Breast epithelium (tissue), 3 donors: ENCODE results near the gene KCNH3.

Experiments
- POLR2A ChIP-seq: fragments of 450-650 bp; IDR thresholded peaks from one replicate; pipeline ENCODE4 v1.6.1; 2016; ENCODE audit warnings: antibody characterized with exemption, mild to moderate bottlenecking, moderate library complexity
- POLR2AphosphoS5 ChIP-seq, 3 donors: sonication (generic); formaldehyde crosslinking; IDR thresholded peaks; one replicate each; pipeline ENCODE4 v1.6.1; 2017; ENCODE audit warnings: antibody characterized with exemption in 3 of 3
- TF ChIP-seq, protein P1 (sequence below), 3 donors: fragments of 450-650 bp; IDR thresholded peaks; one replicate each; pipeline ENCODE4 v1.5.1; 2016 to 2017; ENCODE audit warnings: antibody characterized with exemption in 3 of 3, mild to moderate bottlenecking in 3 of 3, moderate library complexity in 3 of 3

DNA sequence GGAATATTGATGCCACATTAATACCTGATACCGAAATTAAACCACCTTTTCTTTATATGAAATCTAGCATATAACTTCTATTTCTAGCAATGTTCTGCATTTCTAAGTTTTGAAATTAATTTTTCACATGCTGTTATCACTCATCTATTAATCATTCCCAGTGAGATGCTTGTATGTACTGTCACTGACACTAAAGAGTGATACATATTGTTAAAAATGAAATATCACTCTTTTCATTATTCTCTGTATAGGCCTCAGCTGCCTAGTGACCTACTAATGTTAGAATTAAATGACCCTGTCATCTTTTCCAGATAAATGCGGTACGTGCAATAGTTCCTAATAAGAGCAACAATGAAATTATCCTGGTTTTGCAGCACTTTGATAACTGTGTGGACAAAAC is 49.7 kb upstream of the KCNH3 start:
- TF ChIP-seq, protein P1, sequence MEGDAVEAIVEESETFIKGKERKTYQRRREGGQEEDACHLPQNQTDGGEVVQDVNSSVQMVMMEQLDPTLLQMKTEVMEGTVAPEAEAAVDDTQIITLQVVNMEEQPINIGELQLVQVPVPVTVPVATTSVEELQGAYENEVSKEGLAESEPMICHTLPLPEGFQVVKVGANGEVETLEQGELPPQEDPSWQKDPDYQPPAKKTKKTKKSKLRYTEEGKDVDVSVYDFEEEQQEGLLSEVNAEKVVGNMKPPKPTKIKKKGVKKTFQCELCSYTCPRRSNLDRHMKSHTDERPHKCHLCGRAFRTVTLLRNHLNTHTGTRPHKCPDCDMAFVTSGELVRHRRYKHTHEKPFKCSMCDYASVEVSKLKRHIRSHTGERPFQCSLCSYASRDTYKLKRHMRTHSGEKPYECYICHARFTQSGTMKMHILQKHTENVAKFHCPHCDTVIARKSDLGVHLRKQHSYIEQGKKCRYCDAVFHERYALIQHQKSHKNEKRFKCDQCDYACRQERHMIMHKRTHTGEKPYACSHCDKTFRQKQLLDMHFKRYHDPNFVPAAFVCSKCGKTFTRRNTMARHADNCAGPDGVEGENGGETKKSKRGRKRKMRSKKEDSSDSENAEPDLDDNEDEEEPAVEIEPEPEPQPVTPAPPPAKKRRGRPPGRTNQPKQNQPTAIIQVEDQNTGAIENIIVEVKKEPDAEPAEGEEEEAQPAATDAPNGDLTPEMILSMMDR (IDR thresholded peaks at IDR 0.05) = no peak
- no peak for TF ChIP-seq POLR2A
- no peak for TF ChIP-seq POLR2AphosphoS5 (IDR thresholded peaks at IDR 0.05)
